Hippocampal formation (tissue), 2 donors: ENCODE measurements around the gene EFCAB5.
A peak's percentile ranks its signal among the peaks of the same experiment; 100 is the strongest.
"Not testable (repeated sequence)": the region's sequence is repeated elsewhere in the genome, so short reads cannot be mapped to it uniquely, and the experiment has no call there.

Source experiments
- DNase-seq, 2 donors: peaks; one replicate each; lab custom pipeline; 2025; lab: John Stamatoyannopoulos, UW

EFCAB5 gene

GRCh38 chr17:30005709-30006320, 64.4 kb downstream of the EFCAB5 start:
- DNase-seq, result no peak

- DNase-seq, result not testable (repeated sequence)
These were observed 70.5 kb downstream of the EFCAB5 start for GRCh38 chr17:30011934-30012333.

- peak; percentile 0 to 28 for DNase-seq
These were observed 80.4 kb downstream of the EFCAB5 start for GRCh38 chr17:30021708-30022317.

- not testable (repeated sequence) for DNase-seq
These were observed 83.9 kb downstream of the EFCAB5 start for GRCh38 chr17:30025325-30025724.

- DNase-seq, result no peak
These were observed 86.2 kb downstream of the EFCAB5 start for GRCh38 chr17:30027676-30028075.

- no peak for DNase-seq
These were observed 89.9 kb downstream of the EFCAB5 start for GRCh38 chr17:30031214-30031869.

GRCh38 chr17:30035369-30035768, 93.9 kb downstream of the EFCAB5 start:
- DNase-seq, result no peak

- DNase-seq, result not testable (repeated sequence)
These were observed 99.5 kb downstream of the EFCAB5 start for GRCh38 chr17:30040719-30041518.

GRCh38 chr17:30041551-30041950, 100.1 kb downstream of the EFCAB5 start:
- no peak for DNase-seq

- no peak for DNase-seq
These were observed 120.9 kb downstream of the EFCAB5 start for GRCh38 chr17:30062372-30062771.

GRCh38 chr17:30064738-30065137, 123.3 kb downstream of the EFCAB5 start:
- DNase-seq, result no peak

- no peak for DNase-seq
These were observed 127.0 kb downstream of the EFCAB5 start for GRCh38 chr17:30068465-30068864.

GRCh38 chr17:30074254-30074653, 132.8 kb downstream of the EFCAB5 start:
- no peak for DNase-seq

GRCh38 chr17:30074730-30075129, 133.3 kb downstream of the EFCAB5 start:
- DNase-seq, result no peak

- DNase-seq, result no peak
These were observed 141.3 kb downstream of the EFCAB5 start for GRCh38 chr17:30082773-30083172.

GRCh38 chr17:30084788-30085187, 143.4 kb downstream of the EFCAB5 start:
- DNase-seq, result no peak

GRCh38 chr17:30086896-30087295, 145.5 kb downstream of the EFCAB5 start:
- no peak for DNase-seq

- DNase-seq, result not testable (repeated sequence)
These were observed 146.0 kb downstream of the EFCAB5 start for GRCh38 chr17:30087431-30087830.

- no peak for DNase-seq
These were observed 149.8 kb downstream of the EFCAB5 start for GRCh38 chr17:30091121-30091670.

GRCh38 chr17:30091771-30092170, 150.3 kb downstream of the EFCAB5 start:
- DNase-seq, result no peak

- DNase-seq, result no peak
These were observed 151.5 kb downstream of the EFCAB5 start for GRCh38 chr17:30092886-30093285.

- DNase-seq, result peak; percentile 26 to 47
These were observed 152.2 kb downstream of the EFCAB5 start for GRCh38 chr17:30093463-30094147.
